Measurements from ENCODE around the gene TCF15.

DNA sequence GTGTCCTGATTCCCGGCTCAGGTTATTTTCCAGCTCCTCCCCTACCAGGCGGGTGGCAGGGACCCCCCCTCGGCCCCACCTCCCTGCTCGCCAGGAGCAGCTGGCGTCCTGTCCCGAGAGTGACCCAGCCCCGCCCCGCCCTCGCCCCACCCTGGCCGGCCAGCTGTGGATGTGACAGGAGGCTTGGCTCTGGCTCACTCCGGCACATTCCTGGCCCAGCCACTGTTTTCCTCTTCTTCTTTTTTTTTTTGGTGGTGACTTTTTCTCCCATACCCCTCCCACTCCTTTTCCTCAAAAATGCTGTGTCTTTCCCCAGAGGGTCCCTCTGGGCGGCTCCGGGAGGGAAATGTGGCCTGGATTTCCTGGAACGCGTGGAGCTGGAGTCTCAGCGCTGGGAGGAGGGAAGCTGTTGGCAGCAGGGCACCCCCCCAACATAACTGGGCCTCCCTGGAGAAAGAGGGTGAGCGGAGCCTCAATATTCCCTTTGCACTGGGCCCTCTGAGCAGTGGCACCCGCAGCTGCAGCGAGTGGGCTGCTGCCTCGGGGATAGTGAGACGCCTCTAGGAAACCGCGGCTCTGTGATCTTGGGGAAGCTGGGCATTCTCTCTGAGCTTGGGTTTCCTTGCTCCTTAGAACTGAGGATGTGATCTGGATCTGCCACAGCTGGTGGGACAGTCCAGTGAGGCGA is 38.2 kb downstream of the TCF15 start:
- TF ChIP-seq, protein P1, sequence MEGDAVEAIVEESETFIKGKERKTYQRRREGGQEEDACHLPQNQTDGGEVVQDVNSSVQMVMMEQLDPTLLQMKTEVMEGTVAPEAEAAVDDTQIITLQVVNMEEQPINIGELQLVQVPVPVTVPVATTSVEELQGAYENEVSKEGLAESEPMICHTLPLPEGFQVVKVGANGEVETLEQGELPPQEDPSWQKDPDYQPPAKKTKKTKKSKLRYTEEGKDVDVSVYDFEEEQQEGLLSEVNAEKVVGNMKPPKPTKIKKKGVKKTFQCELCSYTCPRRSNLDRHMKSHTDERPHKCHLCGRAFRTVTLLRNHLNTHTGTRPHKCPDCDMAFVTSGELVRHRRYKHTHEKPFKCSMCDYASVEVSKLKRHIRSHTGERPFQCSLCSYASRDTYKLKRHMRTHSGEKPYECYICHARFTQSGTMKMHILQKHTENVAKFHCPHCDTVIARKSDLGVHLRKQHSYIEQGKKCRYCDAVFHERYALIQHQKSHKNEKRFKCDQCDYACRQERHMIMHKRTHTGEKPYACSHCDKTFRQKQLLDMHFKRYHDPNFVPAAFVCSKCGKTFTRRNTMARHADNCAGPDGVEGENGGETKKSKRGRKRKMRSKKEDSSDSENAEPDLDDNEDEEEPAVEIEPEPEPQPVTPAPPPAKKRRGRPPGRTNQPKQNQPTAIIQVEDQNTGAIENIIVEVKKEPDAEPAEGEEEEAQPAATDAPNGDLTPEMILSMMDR (IDR thresholded peaks at IDR 0.05; ENCODE audit: insufficient read depth, low read depth, low read length) = no peak
- no peak for TF ChIP-seq EZH2 (IDR thresholded peaks at IDR 0.05; ENCODE audit: insufficient read depth, low read length)

Measured in astrocyte (in vitro differentiated cells and primary cell).